Fibroblast of the aortic adventitia (primary cell): ENCODE data around the gene AOC3. TPM values are rescaled to one million over a fixed set of nuclear protein-coding genes. Genes with fewer than 3 reads are reported as not detected.

ENCODE experiments used
- DNase-seq: peaks from one replicate; pipeline ENCODE4 v3.0.0-alpha.2; 2010; ENCODE audit warnings: low read depth
- H3K4me3 ChIP-seq: 2 replicates; pipeline ENCODE4 v1.5.1; 2011; ENCODE audit warnings: low read depth, mild to moderate bottlenecking, control low read depth, low read length, moderate library complexity
- CTCF ChIP-seq: IDR thresholded peaks from 2 replicates; pipeline ENCODE4 v1.5.1; 2011; ENCODE audit warnings: mild to moderate bottlenecking, low read length, control low read depth, inconsistent platforms; ENCODE audit not compliant: insufficient read depth
- small RNA-seq: library from RNA; depleted of rRNA; stranded (forward); fragments of <200 nt; gene quantifications from one replicate; pipeline ENCODE3, GENCODE V24; 2012
- total RNA-seq: library from RNA; depleted of rRNA; stranded (reverse); fragments of >200 nt; gene quantifications from 2 replicates; pipeline ENCODE4 v1.2.3, GENCODE V29; 2012; ENCODE audit warnings: low replicate concordance

The AOC3 gene
- total RNA-seq, 1 donor = under 0.01 TPM

DNA sequence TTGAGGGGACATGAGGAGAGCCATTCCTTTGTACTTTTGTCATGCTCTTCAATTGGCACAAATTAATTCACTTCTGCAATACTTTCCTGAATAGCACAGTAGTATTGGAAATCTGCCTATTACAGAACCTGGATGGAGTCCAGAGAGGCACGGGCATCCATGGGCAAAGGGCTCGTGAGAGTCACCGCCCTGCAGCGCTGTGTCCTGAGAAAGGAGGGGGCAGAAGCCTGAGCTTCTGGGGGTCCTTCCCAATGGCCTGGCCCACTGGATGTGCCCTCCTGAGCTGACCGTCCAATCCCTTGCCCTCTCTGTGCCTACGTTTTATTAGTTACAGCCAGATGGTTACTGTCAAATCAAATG, 53.1 kb downstream of the AOC3 start:
- H3K4me3 ChIP-seq = no peak overlapping the region
- no peak for TF ChIP-seq CTCF
- no peak for DNase-seq

DNA sequence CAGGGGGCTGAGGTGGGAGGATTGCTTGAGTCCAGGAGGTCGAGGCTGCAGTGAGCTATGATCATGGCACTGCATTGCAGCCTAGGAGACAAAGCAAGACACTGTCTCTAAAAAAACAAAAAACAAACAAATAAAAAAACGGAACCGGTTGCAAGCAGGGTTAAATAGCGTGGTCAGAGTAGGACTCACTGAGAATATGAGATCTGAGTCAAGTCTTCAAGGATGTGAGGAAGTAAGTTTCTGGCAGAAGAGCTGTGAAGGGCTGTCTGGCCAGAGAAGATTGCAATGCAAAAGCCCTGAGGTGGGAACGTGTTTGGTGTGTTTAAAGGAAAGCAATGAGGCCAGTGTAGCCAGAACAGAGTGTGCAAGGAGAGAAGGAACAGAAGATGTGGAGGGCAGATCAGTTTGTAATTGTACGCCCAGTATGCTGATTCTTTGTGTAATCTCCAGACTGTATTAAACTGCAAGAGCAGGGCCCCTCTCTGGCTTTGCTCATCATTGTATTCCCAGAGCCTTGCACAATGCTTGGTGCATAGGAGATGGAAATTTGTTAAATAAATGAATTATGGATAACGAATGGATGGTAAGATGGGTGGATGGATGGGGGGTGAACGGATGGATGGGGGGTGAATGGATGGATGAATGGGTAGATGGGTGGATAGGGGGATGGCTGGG, 55.9 kb downstream of the AOC3 start:
- no peak for DNase-seq
- TF ChIP-seq CTCF = no peak
- no peak overlapping the region for H3K4me3 ChIP-seq

Small RNA genes within 50 kb of the gene (small RNA-seq; reads per million reads assigned to genes)
- gene MIR6781 (not detected), gene RNU6-287P (not detected)

Other genes with a start within 250 kb of the AOC3 start
- gene RETREG3, start 241.8 kb upstream of the AOC3 start, total RNA-seq = 41.1 and 52.6 TPM in 2 replicates
- gene TUBG1, start 241.5 kb upstream of the AOC3 start, total RNA-seq = 15.3 and 50.6 TPM in 2 replicates
- gene TUBG2, start 191.9 kb upstream of the AOC3 start, total RNA-seq = 4.3 and 12.1 TPM in 2 replicates
- 15.5 and 15.6 TPM in 2 replicates for gene PLEKHH3, start 174.2 kb upstream of the AOC3 start, total RNA-seq
- gene CCR10, start 169.4 kb upstream of the AOC3 start, total RNA-seq = 4.3 and 4.9 TPM in 2 replicates
- gene CNTNAP1, start 168.7 kb upstream of the AOC3 start, total RNA-seq = 32.0 and 41.5 TPM in 2 replicates
- gene EZH1, start 106.2 kb upstream of the AOC3 start, total RNA-seq = 26.7 and 31.4 TPM in 2 replicates
- 0.27 and 4.8 TPM in 2 replicates for gene RAMP2, start 90.0 kb upstream of the AOC3 start, total RNA-seq
- 4.2 and 57.2 TPM in 2 replicates for gene VPS25, start 77.8 kb upstream of the AOC3 start, total RNA-seq
- gene WNK4, start 70.6 kb upstream of the AOC3 start, total RNA-seq = 0.45 and 3.5 TPM in 2 replicates
- 40.8 and 67.5 TPM in 2 replicates for gene COA3, start 52.5 kb upstream of the AOC3 start, total RNA-seq
- gene CNTD1, start 52.3 kb upstream of the AOC3 start, total RNA-seq = 0.54 TPM in 1 of 2 replicates, not detected in the other
- gene BECN1, start 26.9 kb upstream of the AOC3 start, total RNA-seq = 72.6 and 99.3 TPM in 2 replicates
- gene PSME3, start 17.8 kb upstream of the AOC3 start, total RNA-seq = 86.3 and 101 TPM in 2 replicates
- 0.25 and 0.72 TPM in 2 replicates for gene AOC2, start 6.6 kb upstream of the AOC3 start, total RNA-seq
- gene G6PC1, start 49.6 kb downstream of the AOC3 start, total RNA-seq = not detected in 2 replicates
- gene AARSD1, start 113.3 kb downstream of the AOC3 start, total RNA-seq = 18.9 and 20.0 TPM in 2 replicates
- gene PTGES3L, start 128.9 kb downstream of the AOC3 start, total RNA-seq = 0.18 and 0.65 TPM in 2 replicates
- 7.7 and 12.1 TPM in 2 replicates for gene RUNDC1, start 129.4 kb downstream of the AOC3 start, total RNA-seq
- 336 and 1,876 TPM in 2 replicates for gene RPL27, start 147.2 kb downstream of the AOC3 start, total RNA-seq
- 34.7 and 43.0 TPM in 2 replicates for gene IFI35, start 155.6 kb downstream of the AOC3 start, total RNA-seq
- gene VAT1, start 171.2 kb downstream of the AOC3 start, total RNA-seq = 435 and 461 TPM in 2 replicates
- gene RND2, start 174.0 kb downstream of the AOC3 start, total RNA-seq = 0.45 and 0.98 TPM in 2 replicates